ENCODE data around the gene SHC3.
A peak's percentile ranks its signal among the peaks of the same experiment; 100 is the strongest.

The SHC3 gene

DNA sequence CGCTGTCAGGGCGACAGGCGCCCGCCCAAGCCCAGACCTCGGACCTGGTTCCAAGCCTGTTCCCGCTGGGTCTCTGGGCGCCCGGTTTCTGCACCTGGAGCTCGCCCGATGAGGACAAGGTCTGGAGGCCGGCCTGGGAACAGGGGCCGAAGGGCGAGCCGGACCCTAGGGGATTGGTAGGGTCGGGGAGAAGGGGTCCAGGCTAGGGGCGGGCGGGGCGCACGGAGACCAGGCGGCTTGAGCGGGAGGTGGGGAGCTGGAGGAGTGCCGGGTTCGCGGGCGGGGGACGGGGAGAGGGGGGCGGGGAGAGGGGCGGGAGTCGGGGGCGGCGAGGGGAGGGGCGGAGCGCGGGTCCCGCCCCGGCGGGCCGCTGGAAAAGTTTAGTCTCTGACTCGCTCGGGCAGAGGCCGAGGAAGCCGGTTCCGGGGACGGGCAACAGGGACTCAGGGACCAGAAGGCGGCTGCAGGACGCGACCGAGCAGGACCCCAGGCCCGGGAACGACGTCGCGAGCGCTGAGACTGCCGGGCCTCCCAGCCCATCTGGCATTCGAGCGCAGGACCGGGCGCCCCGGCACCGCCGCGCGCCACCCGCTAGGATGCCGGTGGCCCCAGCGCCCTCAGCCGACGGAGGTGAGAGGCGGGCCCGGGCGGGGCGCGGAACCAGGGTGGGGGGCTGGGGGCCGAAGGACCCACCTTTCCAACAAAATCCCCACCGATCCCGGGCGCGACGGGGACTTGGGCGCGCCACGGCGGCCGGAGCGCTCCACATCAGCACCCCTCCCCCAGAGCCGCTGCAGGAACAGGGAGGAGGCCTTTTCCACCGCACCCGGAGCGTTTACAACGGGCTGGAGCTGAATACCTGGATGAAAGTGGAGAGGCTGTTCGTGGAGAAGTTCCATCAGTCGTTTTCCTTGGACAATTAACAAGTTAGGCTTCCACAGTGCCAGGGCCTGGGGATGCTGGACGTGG is 187.3 kb downstream of the SHC3 start, which contains the start of gene S1PR3:
S1PR3 (plus strand) TSS at position 403 of the 969 bp plus-strand sequence. CDS start 9,733 bp downstream, outside the sequence.
- intact Hi-C loops (cut with DNase I; ENCODE audit: low total_unique reads) = loop anchor here (10.0 kb wide), 2 partner anchors 177 to 1277 kb away; no protein-coding TSS in a partner anchor
- peaks cover 0 to 57% (median 35%) of the 10 kb centered on the region in 4 donors for H3K4me1 ChIP-seq
- peak; percentile 43 to 86 for DNase-seq
- H3K27ac ChIP-seq = peak within 1 kb of the TSS; percentile 89 to 92
- H3K27me3 ChIP-seq = no peaks in the 10 kb centered on the region
- peak within 1 kb of the TSS; percentile 96 to 97 for H3K4me3 ChIP-seq
- no peaks in the 10 kb centered on the region for H3K9me3 ChIP-seq
- TF ChIP-seq, protein P1, sequence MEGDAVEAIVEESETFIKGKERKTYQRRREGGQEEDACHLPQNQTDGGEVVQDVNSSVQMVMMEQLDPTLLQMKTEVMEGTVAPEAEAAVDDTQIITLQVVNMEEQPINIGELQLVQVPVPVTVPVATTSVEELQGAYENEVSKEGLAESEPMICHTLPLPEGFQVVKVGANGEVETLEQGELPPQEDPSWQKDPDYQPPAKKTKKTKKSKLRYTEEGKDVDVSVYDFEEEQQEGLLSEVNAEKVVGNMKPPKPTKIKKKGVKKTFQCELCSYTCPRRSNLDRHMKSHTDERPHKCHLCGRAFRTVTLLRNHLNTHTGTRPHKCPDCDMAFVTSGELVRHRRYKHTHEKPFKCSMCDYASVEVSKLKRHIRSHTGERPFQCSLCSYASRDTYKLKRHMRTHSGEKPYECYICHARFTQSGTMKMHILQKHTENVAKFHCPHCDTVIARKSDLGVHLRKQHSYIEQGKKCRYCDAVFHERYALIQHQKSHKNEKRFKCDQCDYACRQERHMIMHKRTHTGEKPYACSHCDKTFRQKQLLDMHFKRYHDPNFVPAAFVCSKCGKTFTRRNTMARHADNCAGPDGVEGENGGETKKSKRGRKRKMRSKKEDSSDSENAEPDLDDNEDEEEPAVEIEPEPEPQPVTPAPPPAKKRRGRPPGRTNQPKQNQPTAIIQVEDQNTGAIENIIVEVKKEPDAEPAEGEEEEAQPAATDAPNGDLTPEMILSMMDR (IDR thresholded peaks at IDR 0.05) = no peak
- peaks cover 3 to 7% (median 6%) of the 10 kb centered on the region in 3 donors for H3K36me3 ChIP-seq

GRCh38 chr9:88990729-88991065 is 187.9 kb downstream of the SHC3 start:
- H3K9me3 ChIP-seq = no peaks in the 10 kb centered on the region
- intact Hi-C loops (cut with DNase I; ENCODE audit: low total_unique reads) = loop anchor here (10.0 kb wide), 2 partner anchors 176 to 1276 kb away; no protein-coding TSS in a partner anchor

GRCh38 chr9:88990041-88990728 is 188.4 kb downstream of the SHC3 start:
- H3K4me1 ChIP-seq = peaks cover 0 to 45% (median 30%) of the 10 kb centered on the region in 4 donors
- peak overlapping the region; percentile 96 to 97 for H3K4me3 ChIP-seq

More at GRCh38 chr9:88990729-88991065, 187.9 kb downstream of the SHC3 start:
- Histone ChIP-seq H3K36me3 (peaks cover 0 to under 1% (median 0%) of the 10 kb centered on the region in 3 donors), H3K27ac (peak overlapping the region; percentile 89 to 92), H3K4me3 (peak overlapping the region; percentile 96 to 97), H3K27me3 (no peaks in the 10 kb centered on the region), H3K4me1 (peaks cover 0 to 50% (median 32%) of the 10 kb centered on the region in 4 donors)
- no peak for DNase-seq
- TF ChIP-seq, protein P1 (IDR thresholded peaks at IDR 0.05) = no peak

DNA sequence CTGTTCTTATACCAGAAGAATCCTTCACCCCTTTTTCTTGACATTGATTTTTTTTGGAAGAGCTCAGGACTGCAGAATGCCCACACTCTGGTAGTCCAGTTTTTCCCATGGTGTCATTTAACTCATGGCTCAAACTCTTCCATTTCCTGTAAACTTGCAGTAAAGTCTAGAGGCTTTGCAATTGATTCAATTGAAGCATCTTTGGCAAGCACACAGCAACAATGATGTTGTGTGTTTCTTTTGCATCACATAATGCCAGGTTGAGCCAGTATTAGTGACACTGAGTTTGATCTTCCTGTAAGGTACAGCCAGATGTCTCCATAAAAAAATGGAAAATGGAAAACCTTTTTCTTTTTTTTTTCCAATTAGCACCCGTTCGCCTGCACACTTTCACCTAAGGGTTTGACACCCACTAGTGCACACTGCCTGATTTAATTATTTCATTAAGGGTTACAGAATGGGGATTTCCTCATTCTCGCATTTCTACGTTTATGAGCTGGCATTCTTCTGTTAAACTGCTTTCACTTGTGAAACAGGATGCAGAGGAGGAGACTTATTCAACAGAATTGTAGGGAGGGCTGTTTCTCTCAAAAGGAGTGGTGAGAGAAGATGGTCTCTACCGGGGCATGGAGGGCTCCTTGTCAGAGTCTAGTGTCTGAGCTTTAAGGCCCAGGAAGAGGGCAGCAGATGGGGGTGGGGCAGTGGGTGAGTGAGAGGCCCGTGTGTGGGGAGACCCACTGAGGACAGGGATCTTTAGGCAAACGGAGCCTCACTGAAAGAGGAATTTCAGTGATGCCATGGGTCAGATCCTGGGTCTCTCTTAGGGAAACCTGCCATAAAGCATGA is 189.6 kb downstream of the SHC3 start:
- Histone ChIP-seq H3K4me1 (peaks cover 0 to 34% (median 19%) of the 10 kb centered on the region in 4 donors), H3K27ac (peak overlapping the region; percentile 25 to 92), H3K9me3 (no peaks in the 10 kb centered on the region), H3K36me3 (no peaks in the 10 kb centered on the region), H3K27me3 (no peaks in the 10 kb centered on the region), H3K4me3 (no peak overlapping the region)
- intact Hi-C loops (cut with DNase I; ENCODE audit: low total_unique reads) = no loop called here
- TF ChIP-seq, protein P1 (IDR thresholded peaks at IDR 0.05) = no peak
- DNase-seq = peak; percentile 17 to 39

More at GRCh38 chr9:88990041-88990728, 188.4 kb downstream of the SHC3 start:
- Histone ChIP-seq H3K27me3 (no peaks in the 10 kb centered on the region), H3K27ac (peak overlapping the region; percentile 89 to 92), H3K36me3 (no peaks in the 10 kb centered on the region), H3K9me3 (no peaks in the 10 kb centered on the region)
- peak; percentile 16 to 54 for DNase-seq
- intact Hi-C loops (cut with DNase I; ENCODE audit: low total_unique reads) = loop anchor here (10.0 kb wide), 2 partner anchors 175 to 1275 kb away; no protein-coding TSS in a partner anchor
- TF ChIP-seq, protein P1 (IDR thresholded peaks at IDR 0.05) = no peak

GRCh38 chr9:88987661-88988060 is 191.0 kb downstream of the SHC3 start:
- TF ChIP-seq, protein P1 (IDR thresholded peaks at IDR 0.05) = no peak
- DNase-seq = peak in 1 of 2 donors; percentile 7
- H3K9me3 ChIP-seq = no peaks in the 10 kb centered on the region
- H3K4me3 ChIP-seq = no peak overlapping the region
- no peak overlapping the region for H3K27ac ChIP-seq
- no peaks in the 10 kb centered on the region for H3K27me3 ChIP-seq
- peaks cover 0 to 26% (median 12%) of the 10 kb centered on the region in 4 donors for H3K4me1 ChIP-seq
- no peaks in the 10 kb centered on the region for H3K36me3 ChIP-seq
- intact Hi-C loops (cut with DNase I; ENCODE audit: low total_unique reads) = no loop called here

Data from tibial artery (tissue), 4 donors.